Panc1 (cell line): ENCODE results near the gene CREB1. TPM values are rescaled to one million over a fixed set of nuclear protein-coding genes. Genes with fewer than 3 reads are reported as not detected.

Experiments
- ATAC-seq: fragments of 200-7000 bp; cut with Tn5 transposase; 2 replicates; pipeline ENCODE4 v1.9.1; 2020; ENCODE audit warnings: mild to moderate bottlenecking, moderate library complexity
- BruUV-seq: library from RNA; stranded (reverse); fragments of 400-500 nt; replicated peaks from 2 replicates; lab custom pipeline; 2021; lab: Mats Ljungman, UMichigan
- CTCF ChIA-PET: fragments of 300-600 bp; sonication (Branson Sonifier 250); formaldehyde crosslinking; loops from one replicate; lab custom pipeline; 2022; ENCODE audit warnings: antibody characterized with exemption; lab: Charles Lee
- POLR2A ChIA-PET: fragments of 300-600 bp; sonication (Branson Sonifier 250); formaldehyde crosslinking; loops from one replicate; lab custom pipeline; 2022; ENCODE audit warnings: antibody characterized with exemption; lab: Charles Lee
- DNase-seq: peaks from one replicate; pipeline ENCODE4 v3.0.0-alpha.2; 2010; ENCODE audit warnings: low read depth, low spot score
- H3K27ac ChIP-seq: 2 replicates; pipeline ENCODE4 v1.5.1; 2011; ENCODE audit warnings: mild to moderate bottlenecking, low read length, inconsistent platforms
- H3K27me3 ChIP-seq: fragments of 200-500 bp; sonication (Bioruptor generic); 2 replicates; pipeline ENCODE4 v1.6.0; 2014; ENCODE audit warnings: low read length, inconsistent platforms; ENCODE audit not compliant: control insufficient read depth, insufficient read depth
- H3K36me3 ChIP-seq: fragments of 200-500 bp; sonication (Bioruptor generic); 2 replicates; pipeline ENCODE4 v1.5.1; 2014; ENCODE audit warnings: inconsistent platforms, mild to moderate bottlenecking, low read length, moderate library complexity; ENCODE audit not compliant: control insufficient read depth, insufficient read depth
- H3K4me1 ChIP-seq: 2 replicates; pipeline ENCODE4 v1.5.1; 2011; ENCODE audit warnings: inconsistent platforms, mild to moderate bottlenecking, low read length, moderate library complexity; ENCODE audit not compliant: control insufficient read depth, insufficient read depth
- H3K4me3 ChIP-seq, 2 experiments: 2 replicates each; pipeline ENCODE4 v1.5.1; 2011 to 2012; ENCODE audit warnings: low read depth in 2 of 2, low read length in 2 of 2, mild to moderate bottlenecking in 2 of 2, inconsistent platforms in 1 of 2, moderate library complexity in 1 of 2
- H3K9me3 ChIP-seq: fragments of 200-500 bp; sonication (Bioruptor generic); 2 replicates; pipeline ENCODE4 v1.5.1; 2014; ENCODE audit warnings: low read depth, mild to moderate bottlenecking, inconsistent platforms, low read length, moderate library complexity; ENCODE audit not compliant: control insufficient read depth, insufficient read depth
- POLR2AphosphoS5 ChIP-seq: IDR thresholded peaks from 2 replicates; pipeline ENCODE4 v1.6.1; 2012; ENCODE audit warnings: mild to moderate bottlenecking, low read depth, low read length, moderate library complexity
- REST ChIP-seq, 2 experiments: IDR thresholded peaks; 2 replicates each; pipeline ENCODE4 v1.6.1; 2011 to 2012; ENCODE audit warnings: low read depth in 2 of 2, control low read depth in 1 of 2, low read length in 1 of 2, mild to moderate bottlenecking in 1 of 2, moderate library complexity in 1 of 2; ENCODE audit not compliant: insufficient read depth in 1 of 2
- SIN3A ChIP-seq: IDR thresholded peaks from 2 replicates; pipeline ENCODE4 v1.6.1; 2012; ENCODE audit warnings: low read depth, mild to moderate bottlenecking, low read length, moderate library complexity, borderline replicate concordance; ENCODE audit not compliant: insufficient read depth
- TCF7L2 ChIP-seq: IDR thresholded peaks from 2 replicates; pipeline ENCODE4 v1.6.1; 2011; ENCODE audit warnings: mild to moderate bottlenecking, low read depth, low read length, inconsistent platforms
- in situ Hi-C: cut with HindIII; loops from 2 replicates; pipeline ENCODE4 v1.10.0; 2016; ENCODE audit warnings: low sequenced_read_pairs, low pct_unique_long_range_greater_than_20kb
- intact Hi-C: fragments of 100-400 bp; cut with micrococcal nuclease; formaldehyde crosslinking; loops from one replicate; pipeline ENCODE4 v1.10.0; 2022; ENCODE audit not compliant: unreplicated experiment
- total RNA-seq: library from RNA; stranded (reverse); gene quantifications from one replicate; pipeline ENCODE4 v1.2.1, GENCODE V29; 2021; ENCODE audit not compliant: unreplicated experiment
- TF ChIP-seq, protein P1 (sequence below): fragments of 450-650 bp; IDR thresholded peaks from 2 replicates; pipeline ENCODE4 v1.5.1; 2017; ENCODE audit warnings: mild to moderate bottlenecking

Gene CREB1
- total RNA-seq, 1 experiment from 2014 or later: 31.1 TPM

- Histone ChIP-seq H3K27me3 (no peaks in the 10 kb centered on the region), H3K9me3 (no peaks in the 10 kb centered on the region), H3K36me3 (no peaks in the 10 kb centered on the region), H3K4me3 (no peak overlapping the region), H3K27ac (no peak overlapping the region), H3K4me1 (no peaks in the 10 kb centered on the region)
- intact Hi-C loops: no loop called here
- ChIA-PET CTCF (interaction anchor here (0.6 kb wide), 1 partner anchor 1963 kb away, joined by 3 read pairs; no protein-coding TSS in a partner anchor), POLR2A (no interaction called here)
- ATAC-seq: no peak
- in situ Hi-C loops: no loop called here
- BruUV-seq: no TSS peak
- TF ChIP-seq, protein P1, sequence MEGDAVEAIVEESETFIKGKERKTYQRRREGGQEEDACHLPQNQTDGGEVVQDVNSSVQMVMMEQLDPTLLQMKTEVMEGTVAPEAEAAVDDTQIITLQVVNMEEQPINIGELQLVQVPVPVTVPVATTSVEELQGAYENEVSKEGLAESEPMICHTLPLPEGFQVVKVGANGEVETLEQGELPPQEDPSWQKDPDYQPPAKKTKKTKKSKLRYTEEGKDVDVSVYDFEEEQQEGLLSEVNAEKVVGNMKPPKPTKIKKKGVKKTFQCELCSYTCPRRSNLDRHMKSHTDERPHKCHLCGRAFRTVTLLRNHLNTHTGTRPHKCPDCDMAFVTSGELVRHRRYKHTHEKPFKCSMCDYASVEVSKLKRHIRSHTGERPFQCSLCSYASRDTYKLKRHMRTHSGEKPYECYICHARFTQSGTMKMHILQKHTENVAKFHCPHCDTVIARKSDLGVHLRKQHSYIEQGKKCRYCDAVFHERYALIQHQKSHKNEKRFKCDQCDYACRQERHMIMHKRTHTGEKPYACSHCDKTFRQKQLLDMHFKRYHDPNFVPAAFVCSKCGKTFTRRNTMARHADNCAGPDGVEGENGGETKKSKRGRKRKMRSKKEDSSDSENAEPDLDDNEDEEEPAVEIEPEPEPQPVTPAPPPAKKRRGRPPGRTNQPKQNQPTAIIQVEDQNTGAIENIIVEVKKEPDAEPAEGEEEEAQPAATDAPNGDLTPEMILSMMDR: no peak
- TF ChIP-seq POLR2AphosphoS5: no peak
- no peak for TF ChIP-seq SIN3A
- no peak for TF ChIP-seq REST (IDR thresholded peaks at IDR 0.05; ENCODE audit: insufficient read depth in 1 of 2, low read depth in 2 of 2, low read length in 1 of 2)
- TF ChIP-seq TCF7L2: no peak
- no peak for DNase-seq
Observed at GRCh38 chr2:207640160-207640559, 110.4 kb downstream of the CREB1 start.

GRCh38 chr2:207640661-207641060 is 110.9 kb downstream of the CREB1 start:
- Histone ChIP-seq H3K4me1 (no peaks in the 10 kb centered on the region), H3K27me3 (no peaks in the 10 kb centered on the region), H3K27ac (no peak overlapping the region), H3K36me3 (no peaks in the 10 kb centered on the region), H3K4me3 (no peak overlapping the region), H3K9me3 (no peaks in the 10 kb centered on the region)
- BruUV-seq: no TSS peak
- ChIA-PET CTCF (no interaction called here), POLR2A (no interaction called here)
- DNase-seq (no peak), ATAC-seq (no peak)
- intact Hi-C loops (no loop called here), in situ Hi-C loops (no loop called here)
- TF ChIP-seq POLR2AphosphoS5 (no peak), REST (IDR thresholded peaks at IDR 0.05; ENCODE audit: insufficient read depth in 1 of 2, low read depth in 2 of 2, low read length in 1 of 2) (no peak)
